GM12878 (cell line): ENCODE measurements around the gene VEGFB. TPM values are rescaled to one million over a fixed set of nuclear protein-coding genes. Genes with fewer than 3 reads are reported as not detected.
A peak's percentile ranks its signal among the peaks of the same experiment; 100 is the strongest.

Experiments
- ATF2 ChIP-seq: IDR thresholded peaks from 2 replicates; pipeline ENCODE4 v1.6.1; 2012; ENCODE audit warnings: low read length, inconsistent platforms
- BCL11A ChIP-seq: IDR thresholded peaks from 2 replicates; pipeline ENCODE4 v1.6.1; 2011; ENCODE audit warnings: low read depth, low read length
- BMI1 ChIP-seq: fragments of 450-650 bp; IDR thresholded peaks from 2 replicates; pipeline ENCODE4 v1.6.1; 2016; ENCODE audit warnings: mild to moderate bottlenecking, moderate library complexity, borderline replicate concordance
- CREB1 ChIP-seq: IDR thresholded peaks from 2 replicates; pipeline ENCODE4 v1.6.1; 2012; ENCODE audit warnings: low read depth, mild to moderate bottlenecking, inconsistent platforms
- CREM ChIP-seq: IDR thresholded peaks from 2 replicates; pipeline ENCODE4 v1.6.1; 2014; ENCODE audit warnings: antibody characterized with exemption, low read depth
- CTCF ChIP-seq, 3 experiments: IDR thresholded peaks in 2 of 3; conservative IDR thresholded peaks in 1 of 3; 2 replicates each; pipeline ENCODE4 v1.5.1; 2011; ENCODE audit warnings: low read depth in 3 of 3, low read length in 3 of 3, mild to moderate bottlenecking in 3 of 3, control low read depth in 2 of 3, moderate library complexity in 2 of 3, inconsistent platforms in 1 of 3, mixed read lengths in 1 of 3; ENCODE audit not compliant: control insufficient read depth in 2 of 3, insufficient read depth in 1 of 3; ENCODE audit errors: extremely low read depth in 1 of 3
- E4F1 ChIP-seq: fragments of 450-650 bp; IDR thresholded peaks from 2 replicates; pipeline ENCODE4 v1.6.1; 2018; ENCODE audit warnings: borderline replicate concordance, mild to moderate bottlenecking; ENCODE audit not compliant: partially characterized antibody
- ELK1 ChIP-seq: IDR thresholded peaks from 2 replicates; pipeline ENCODE4 v1.6.1; 2012; ENCODE audit warnings: low read depth, low read length, improper control_type of control experiment
- JUNB ChIP-seq: IDR thresholded peaks from 2 replicates; pipeline ENCODE4 v1.6.1; 2016; ENCODE audit warnings: antibody characterized with exemption, mild to moderate bottlenecking
- JUND ChIP-seq: IDR thresholded peaks from 2 replicates; pipeline ENCODE4 v1.6.1; 2012; ENCODE audit warnings: low read depth, mild to moderate bottlenecking, low read length, improper control_type of control experiment, moderate library complexity
- MAX ChIP-seq: IDR thresholded peaks from 2 replicates; pipeline ENCODE4 v1.6.1; 2012; ENCODE audit warnings: low read depth, low read length, improper control_type of control experiment
- MXI1 ChIP-seq: fragments of 150-350 bp; IDR thresholded peaks from 2 replicates; pipeline ENCODE4 v1.6.1; 2011; ENCODE audit warnings: low read depth, mild to moderate bottlenecking, inconsistent platforms, low read length, improper control_type of control experiment
- POU2F2 ChIP-seq: IDR thresholded peaks from 3 replicates; pipeline ENCODE4 v1.6.1; 2011; ENCODE audit warnings: low read depth, mild to moderate bottlenecking, low read length, borderline replicate concordance
- RAD21 ChIP-seq: IDR thresholded peaks from 2 replicates; pipeline ENCODE4 v1.6.1; 2011; ENCODE audit warnings: mild to moderate bottlenecking, low read depth, low read length, moderate library complexity; ENCODE audit not compliant: insufficient read depth
- SIX5 ChIP-seq: IDR thresholded peaks from 2 replicates; pipeline ENCODE4 v1.6.1; 2011; ENCODE audit warnings: mild to moderate bottlenecking, low read depth, low read length, moderate library complexity; ENCODE audit not compliant: severe bottlenecking
- SUPT20H ChIP-seq: IDR thresholded peaks from 2 replicates; pipeline ENCODE4 v1.6.1; 2011; ENCODE audit warnings: low read depth, mild to moderate bottlenecking, low read length, moderate library complexity, borderline replicate concordance; ENCODE audit not compliant: control insufficient read depth
- ZNF687 ChIP-seq: fragments of 450-650 bp; IDR thresholded peaks from 2 replicates; pipeline ENCODE4 v1.6.1; 2017; ENCODE audit warnings: mild to moderate bottlenecking, moderate library complexity
- polyA plus RNA-seq, 11 experiments: library from polyadenylated mRNA; depleted of rRNA in 4 of 11; unstranded in 6 of 11; stranded (reverse) in 5 of 11; fragments of >200 nt; fragmentation: Nextera tagmentation in 4 of 11; fragmentation: Illumina TruSeq in 1 of 11; extraction: Ambion mirVana in 4 of 11; extraction: Trizol in 1 of 11; gene quantifications; 1 replicate in 1 of 11; 2 replicates in 10 of 11; pipeline versions ENCODE4 v1.2.1 to v1.2.3, GENCODE V29; 2011 to 2016; ENCODE audit warnings: inconsistent platforms in 2 of 11, missing spikeins in 2 of 11, low read depth in 1 of 11
- total RNA-seq, 4 experiments: library from RNA; depleted of rRNA in 3 of 4; stranded (reverse); fragments of >200 nt in 3 of 4; fragmentation: Illumina TruSeq in 1 of 4; extraction: Trizol in 1 of 4; gene quantifications; 2 replicates each; pipeline versions ENCODE4 v1.2.1 to v1.2.3, GENCODE V29; 2013 to 2021

VEGFB gene
- total and polyA plus RNA-seq, 10 of the 15 experiments (the other 5 are each of a cell fraction or from before 2014, with no cell fraction given), result 7.0 to 75.8 (median 20.3) TPM

- TF ChIP-seq BMI1, result no peak
- TF ChIP-seq CREB1, result no peak; the same call in none of the 2 replicates
- TF ChIP-seq E4F1, result no peak
- TF ChIP-seq MAX, result no peak; the same call in none of the 2 replicates
- no peak for TF ChIP-seq POU2F2
- no peak for TF ChIP-seq MXI1
- TF ChIP-seq BCL11A, result no peak
- no peak for TF ChIP-seq JUNB
- TF ChIP-seq CTCF (IDR thresholded peaks at IDR 0.05 in 2 of 3, conservative IDR thresholded peaks at IDR 0.05 in 1 of 3; ENCODE audit: control insufficient read depth in 2 of 3, extremely low read depth in 1 of 3, insufficient read depth in 1 of 3, low read depth in 3 of 3, low read length in 3 of 3), result no peak
- no peak for TF ChIP-seq ELK1
- peak; percentile 33; the same call in 1 of the 2 replicates for TF ChIP-seq ZNF687
- no peak for TF ChIP-seq SIX5
- TF ChIP-seq JUND, result no peak
- no peak for TF ChIP-seq ATF2
- peak; percentile 56; the same call in 1 of the 2 replicates for TF ChIP-seq CREM
- TF ChIP-seq RAD21, result no peak
- TF ChIP-seq SUPT20H, result no peak
Measured at GRCh38 chr11:64230171-64230984, 4.0 kb upstream of the VEGFB start, which contains the start of gene DNAJC4 (continued).
